ENCODE data around the gene NCEH1.

The NCEH1 gene

GRCh38 chr3:172586436-172586835 lies 124.4 kb downstream of the NCEH1 start:
- Histone ChIP-seq H3K27me3 (replicated peaks; ENCODE audit: control insufficient read depth, insufficient read depth, low read length) (no peaks in the 10 kb centered on the region), H3K36me3 (ENCODE audit: control insufficient read depth, insufficient read depth, low read length, severe bottlenecking) (no peaks in the 10 kb centered on the region), H3K4me1 (ENCODE audit: control insufficient read depth, insufficient read depth, low read length) (peaks cover 23% of the 10 kb centered on the region), H3K4me3 (ENCODE audit: low read length) (peak overlapping the region; percentile 62), H3K9ac (ENCODE audit: low read length) (peak overlapping the region; percentile 70), H3K9me3 (ENCODE audit: control insufficient read depth, low read length) (peaks cover 6% of the 10 kb centered on the region)
- peak; percentile 36 for DNase-seq (ENCODE audit: low read depth)

- no peaks in the 10 kb centered on the region for H3K27me3 ChIP-seq (replicated peaks; ENCODE audit: control insufficient read depth, insufficient read depth, low read length)
- peaks cover 6% of the 10 kb centered on the region for H3K9me3 ChIP-seq (ENCODE audit: control insufficient read depth, low read length)
- H3K4me1 ChIP-seq (ENCODE audit: control insufficient read depth, insufficient read depth, low read length), result peaks cover 23% of the 10 kb centered on the region
- peak overlapping the region; percentile 70 for H3K9ac ChIP-seq (ENCODE audit: low read length)
- no peaks in the 10 kb centered on the region for H3K36me3 ChIP-seq (ENCODE audit: control insufficient read depth, insufficient read depth, low read length, severe bottlenecking)
- H3K4me3 ChIP-seq (ENCODE audit: low read length), result peak overlapping the region; percentile 62
- DNase-seq (ENCODE audit: low read depth), result no peak
Observed at GRCh38 chr3:172585954-172586353, 124.9 kb downstream of the NCEH1 start.

- peak; percentile 27 for DNase-seq (ENCODE audit: low read depth)
- H3K9ac ChIP-seq (ENCODE audit: low read length), result no peak overlapping the region
- H3K9me3 ChIP-seq (ENCODE audit: control insufficient read depth, low read length), result no peaks in the 10 kb centered on the region
- H3K4me1 ChIP-seq (ENCODE audit: control insufficient read depth, insufficient read depth, low read length), result peaks cover 23% of the 10 kb centered on the region
- no peaks in the 10 kb centered on the region for H3K36me3 ChIP-seq (ENCODE audit: control insufficient read depth, insufficient read depth, low read length, severe bottlenecking)
- no peaks in the 10 kb centered on the region for H3K27me3 ChIP-seq (replicated peaks; ENCODE audit: control insufficient read depth, insufficient read depth, low read length)
- no peak overlapping the region for H3K4me3 ChIP-seq (ENCODE audit: low read length)
Observed at GRCh38 chr3:172582712-172583111, 128.2 kb downstream of the NCEH1 start.

- no peak overlapping the region for H3K9ac ChIP-seq (ENCODE audit: low read length)
- H3K36me3 ChIP-seq (ENCODE audit: control insufficient read depth, insufficient read depth, low read length, severe bottlenecking), result no peaks in the 10 kb centered on the region
- H3K27me3 ChIP-seq (replicated peaks; ENCODE audit: control insufficient read depth, insufficient read depth, low read length), result no peaks in the 10 kb centered on the region
- no peak for DNase-seq (ENCODE audit: low read depth)
- H3K9me3 ChIP-seq (ENCODE audit: control insufficient read depth, low read length), result no peaks in the 10 kb centered on the region
- no peak overlapping the region for H3K4me3 ChIP-seq (ENCODE audit: low read length)
- peaks cover 21% of the 10 kb centered on the region for H3K4me1 ChIP-seq (ENCODE audit: control insufficient read depth, insufficient read depth, low read length)
Observed at GRCh38 chr3:172581757-172582166, 129.1 kb downstream of the NCEH1 start.

- no peaks in the 10 kb centered on the region for H3K27me3 ChIP-seq (replicated peaks; ENCODE audit: control insufficient read depth, insufficient read depth, low read length)
- H3K4me3 ChIP-seq (ENCODE audit: low read length), result no peak overlapping the region
- H3K9ac ChIP-seq (ENCODE audit: low read length), result no peak overlapping the region
- peaks cover 12% of the 10 kb centered on the region for H3K4me1 ChIP-seq (ENCODE audit: control insufficient read depth, insufficient read depth, low read length)
- no peak for DNase-seq (ENCODE audit: low read depth)
- H3K9me3 ChIP-seq (ENCODE audit: control insufficient read depth, low read length), result no peaks in the 10 kb centered on the region
- no peaks in the 10 kb centered on the region for H3K36me3 ChIP-seq (ENCODE audit: control insufficient read depth, insufficient read depth, low read length, severe bottlenecking)
Observed at GRCh38 chr3:172580680-172581401, 130.0 kb downstream of the NCEH1 start.
